Smooth muscle cell (in vitro differentiated cells): Measurements from ENCODE around the gene PPP2R3B. TPM values are rescaled to one million over a fixed set of nuclear protein-coding genes. Genes with fewer than 3 reads are reported as not detected.

Experiments
- DNase-seq: peaks from one replicate; lab custom pipeline; 2025; ENCODE audit not compliant: unreplicated experiment; lab: John Stamatoyannopoulos, UW
- H2AFZ ChIP-seq: fragments of 200-600 bp; sonication (generic); 2 replicates; pipeline ENCODE4 v1.6.0; 2016; ENCODE audit warnings: antibody characterized with exemption, low read depth, mild to moderate bottlenecking
- H3F3A ChIP-seq: fragments of 200-600 bp; sonication (generic); 2 replicates; pipeline ENCODE4 v1.6.0; 2017; ENCODE audit warnings: antibody characterized with exemption, low read depth
- H3K27ac ChIP-seq: fragments of 200-600 bp; sonication (generic); 2 replicates; pipeline ENCODE4 v1.5.1; 2016; ENCODE audit warnings: low read depth, mild to moderate bottlenecking
- H3K27me3 ChIP-seq: fragments of 200-600 bp; sonication (generic); 2 replicates; pipeline ENCODE4 v1.6.1; 2016; ENCODE audit warnings: low read depth, mild to moderate bottlenecking
- H3K36me3 ChIP-seq: fragments of 200-600 bp; sonication (generic); 2 replicates; pipeline ENCODE4 v1.5.1; 2016; ENCODE audit warnings: low read depth
- H3K4me1 ChIP-seq: fragments of 200-600 bp; sonication (generic); 2 replicates; pipeline ENCODE4 v1.5.1; 2016; ENCODE audit warnings: low read depth
- H3K4me2 ChIP-seq: fragments of 200-600 bp; sonication (generic); 2 replicates; pipeline ENCODE4 v1.6.0; 2016; ENCODE audit warnings: mild to moderate bottlenecking
- H3K4me3 ChIP-seq: fragments of 200-600 bp; sonication (generic); 2 replicates; pipeline ENCODE4 v1.5.1; 2016; ENCODE audit warnings: mild to moderate bottlenecking
- H3K79me2 ChIP-seq: fragments of 200-600 bp; sonication (generic); 2 replicates; pipeline ENCODE4 v1.6.0; 2016; ENCODE audit warnings: low read depth, mild to moderate bottlenecking
- H3K9ac ChIP-seq: fragments of 200-600 bp; sonication (generic); 2 replicates; pipeline ENCODE4 v1.6.0; 2016; ENCODE audit warnings: low read depth
- H3K9me3 ChIP-seq: fragments of 200-600 bp; sonication (generic); replicated peaks from 2 replicates; pipeline ENCODE4 v1.5.1; 2016; ENCODE audit warnings: low read depth
- H4K20me1 ChIP-seq: fragments of 200-600 bp; sonication (generic); 2 replicates; pipeline ENCODE4 v1.6.0; 2016; ENCODE audit warnings: low read depth
- CTCF ChIP-seq: fragments of 200-600 bp; sonication (generic); IDR thresholded peaks from 2 replicates; pipeline ENCODE4 v1.5.1; 2017; ENCODE audit warnings: borderline replicate concordance, mild to moderate bottlenecking, antibody characterized with exemption; ENCODE audit not compliant: insufficient read depth, poor library complexity, severe bottlenecking
- WGBS: methylation state at CpG from one replicate; pipeline ENCODE4 v1.1.7; 2016; ENCODE audit warnings: low lambda C conversion rate; 5-methylcytosine and 5-hydroxymethylcytosine counted together
- polyA plus RNA-seq: library from polyadenylated mRNA; unstranded; fragments of >200 nt; fragmentation: Nextera tagmentation; extraction: Ambion mirVana; gene quantifications from 2 replicates; pipeline ENCODE4 v1.2.1, GENCODE V29; 2016
- total RNA-seq: library from RNA; depleted of rRNA; stranded (reverse); fragments of >200 nt; gene quantifications from 2 replicates; pipeline ENCODE4 v1.2.3, GENCODE V29; 2014

The PPP2R3B gene
- total and polyA plus RNA-seq, 2 experiments from 2014 or later = 15.2 to 25.1 TPM

- Histone ChIP-seq H2AFZ (peak overlapping the region; percentile 88), H3K79me2 (peaks cover 15% of the 10 kb centered on the region), H3K27me3 (no peaks in the 10 kb centered on the region), H3F3A (peaks cover 3% of the 10 kb centered on the region), H3K4me2 (peak overlapping the region; percentile 91), H3K27ac (peak overlapping the region; percentile 95), H4K20me1 (peaks cover 13% of the 10 kb centered on the region), H3K36me3 (no peaks in the 10 kb centered on the region), H3K9ac (peak overlapping the region; percentile 88), H3K4me1 (peaks cover 5% of the 10 kb centered on the region), H3K4me3 (peak overlapping the region; percentile 85), H3K9me3 (no peaks in the 10 kb centered on the region)
- no peak for DNase-seq
- no peak for TF ChIP-seq CTCF
- under 1% methylated on average over 31 of the region's 61 CpGs for WGBS
Observed at GRCh38 chrX:318068-318738, 68.5 kb downstream of the PPP2R3B start.

GRCh38 chrX:317424-318067 lies 69.2 kb downstream of the PPP2R3B start:
- Histone ChIP-seq H3K9me3 (no peaks in the 10 kb centered on the region), H3K79me2 (peaks cover 15% of the 10 kb centered on the region), H4K20me1 (peaks cover 10% of the 10 kb centered on the region), H3K27me3 (no peaks in the 10 kb centered on the region), H3K27ac (no peak overlapping the region), H3K9ac (no peak overlapping the region), H3K4me3 (peak overlapping the region; percentile 85), H3K4me1 (peaks cover 5% of the 10 kb centered on the region), H3F3A (peaks cover 3% of the 10 kb centered on the region), H3K36me3 (no peaks in the 10 kb centered on the region), H2AFZ (no peak overlapping the region), H3K4me2 (peak overlapping the region; percentile 73)
- WGBS = 80% methylated on average over 7 of the region's 28 CpGs
- no peak for DNase-seq
- no peak for TF ChIP-seq CTCF

- H3K9me3 ChIP-seq = no peaks in the 10 kb centered on the region
- H3K4me3 ChIP-seq = no peak overlapping the region
- no peak for TF ChIP-seq CTCF
- H2AFZ ChIP-seq = no peak overlapping the region
- peaks cover 5% of the 10 kb centered on the region for H3K4me1 ChIP-seq
- peaks cover 15% of the 10 kb centered on the region for H3K79me2 ChIP-seq
- no peaks in the 10 kb centered on the region for H3K36me3 ChIP-seq
- 97% methylated on average over 48 of the region's 50 CpGs for WGBS
- H4K20me1 ChIP-seq = peaks cover 8% of the 10 kb centered on the region
- H3K27me3 ChIP-seq = no peaks in the 10 kb centered on the region
- no peak overlapping the region for H3K9ac ChIP-seq
- no peak overlapping the region for H3K4me2 ChIP-seq
- peaks cover 3% of the 10 kb centered on the region for H3F3A ChIP-seq
- H3K27ac ChIP-seq = no peak overlapping the region
- DNase-seq = no peak
Observed at GRCh38 chrX:316351-317325, 70.1 kb downstream of the PPP2R3B start.
